A204.1 (cell line): Measurements from ENCODE around the gene ACOD1.

ENCODE experiments used
- FAIRE-seq: peaks from 2 replicates; lab custom pipeline; 2012; peaks lifted over from hg19 to GRCh38; lab: Jason Lieb, UNC

Gene ACOD1

DNA sequence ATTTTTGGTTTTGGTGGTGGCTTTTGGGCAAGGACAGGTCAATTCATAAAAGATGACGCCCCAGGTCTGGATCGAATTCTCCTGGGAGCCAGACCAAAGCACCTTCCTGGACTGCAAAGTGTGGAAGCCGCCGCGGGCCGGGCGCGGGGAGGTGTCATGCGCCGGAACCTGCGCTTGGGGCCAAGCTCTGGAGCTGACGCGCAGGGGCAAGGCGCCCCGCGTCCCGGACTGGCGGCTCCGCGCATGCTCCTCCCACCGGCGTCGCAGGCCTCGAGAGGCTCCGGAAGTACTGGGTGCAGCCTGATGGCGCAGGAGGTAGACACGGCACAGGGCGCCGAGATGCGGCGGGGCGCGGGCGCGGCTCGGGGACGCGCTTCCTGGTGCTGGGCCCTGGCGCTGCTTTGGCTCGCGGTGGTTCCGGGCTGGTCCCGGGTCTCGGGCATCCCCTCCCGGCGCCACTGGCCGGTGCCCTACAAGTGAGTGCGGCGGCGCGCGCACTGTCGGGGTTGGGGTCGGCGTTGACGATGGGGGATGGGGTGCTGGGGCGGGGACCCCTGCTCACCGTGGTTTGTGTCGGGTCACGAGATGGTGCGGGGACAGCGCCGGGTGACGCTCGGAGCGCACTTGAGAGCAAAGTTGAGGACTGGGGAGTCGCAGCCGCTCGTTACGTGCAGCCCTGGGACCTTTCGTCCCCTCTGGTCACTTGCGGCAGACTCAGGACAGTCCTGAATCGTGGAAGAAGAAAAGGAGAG is 43.7 kb downstream of the ACOD1 start, which contains the start of gene CLN5:
TSS of gene CLN5 (plus strand) at position 286 of the 752 bp plus-strand sequence. CDS start at position 304, 18 bp downstream.
- FAIRE-seq = no peak

- FAIRE-seq = no peak
These were observed 44.3 kb downstream of the ACOD1 start for GRCh38 chr13:76992548-76993001.

- no peak for FAIRE-seq
These were observed 44.7 kb downstream of the ACOD1 start for GRCh38 chr13:76993021-76993420.

DNA sequence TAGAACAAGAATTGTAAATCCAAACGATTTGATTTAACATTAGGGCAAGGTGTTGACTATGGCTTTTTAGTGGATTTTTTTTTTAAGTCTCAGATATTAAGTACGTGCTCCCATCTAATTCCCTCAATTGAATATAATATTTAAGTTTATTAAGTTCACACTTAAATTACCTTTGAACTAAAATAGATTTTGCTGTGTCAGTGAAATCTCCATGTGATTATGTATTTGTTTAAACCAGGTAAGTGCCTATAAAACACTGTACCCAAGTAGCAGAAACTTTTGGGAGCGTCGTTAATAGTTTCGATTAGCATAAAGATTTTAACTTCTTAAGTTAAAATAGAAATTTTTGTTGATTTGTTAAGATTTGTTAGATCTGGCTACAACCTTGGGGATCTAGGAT is 45.2 kb downstream of the ACOD1 start:
- FAIRE-seq = no peak

DNA sequence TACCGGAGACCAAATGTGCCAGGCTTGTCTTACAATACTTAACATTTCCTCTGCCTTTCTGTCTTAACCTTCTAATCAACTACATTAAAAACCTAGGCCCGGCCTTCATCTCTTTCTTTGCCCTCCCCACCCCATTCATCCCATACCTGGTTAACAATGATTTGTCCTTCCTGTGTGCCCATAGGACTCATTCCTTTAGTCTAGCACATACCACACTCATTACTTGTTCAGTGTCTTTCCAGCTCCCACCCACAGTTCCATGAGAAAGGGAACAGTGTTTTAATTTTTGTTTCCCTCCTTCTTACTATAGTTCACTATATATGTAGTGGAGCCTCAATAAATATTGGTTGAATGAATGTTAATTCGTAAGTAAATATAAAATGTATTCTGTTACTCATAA is 46.0 kb downstream of the ACOD1 start:
- no peak for FAIRE-seq

- FAIRE-seq = no peak
These were observed 52.2 kb downstream of the ACOD1 start for GRCh38 chr13:77000475-77000874.

DNA sequence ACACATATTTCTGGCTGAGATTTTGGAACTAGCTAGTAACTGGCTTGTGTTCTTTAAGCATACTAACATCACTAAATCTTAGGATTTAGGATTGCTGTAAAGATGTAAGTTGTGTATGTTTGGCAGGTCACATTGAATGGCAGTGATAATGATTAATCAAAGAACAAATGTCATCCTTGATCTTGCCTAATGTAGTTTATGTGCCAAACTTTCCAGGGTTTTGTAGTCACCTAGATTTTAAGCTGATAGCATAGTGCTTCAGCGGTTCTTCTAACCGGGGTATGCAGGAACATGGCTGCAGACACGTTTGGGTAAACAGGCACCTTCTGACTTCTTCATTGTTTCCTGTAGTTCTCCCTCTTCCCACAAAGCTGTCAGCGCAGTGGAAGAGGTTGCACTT is 53.2 kb downstream of the ACOD1 start:
- no peak for FAIRE-seq

DNA sequence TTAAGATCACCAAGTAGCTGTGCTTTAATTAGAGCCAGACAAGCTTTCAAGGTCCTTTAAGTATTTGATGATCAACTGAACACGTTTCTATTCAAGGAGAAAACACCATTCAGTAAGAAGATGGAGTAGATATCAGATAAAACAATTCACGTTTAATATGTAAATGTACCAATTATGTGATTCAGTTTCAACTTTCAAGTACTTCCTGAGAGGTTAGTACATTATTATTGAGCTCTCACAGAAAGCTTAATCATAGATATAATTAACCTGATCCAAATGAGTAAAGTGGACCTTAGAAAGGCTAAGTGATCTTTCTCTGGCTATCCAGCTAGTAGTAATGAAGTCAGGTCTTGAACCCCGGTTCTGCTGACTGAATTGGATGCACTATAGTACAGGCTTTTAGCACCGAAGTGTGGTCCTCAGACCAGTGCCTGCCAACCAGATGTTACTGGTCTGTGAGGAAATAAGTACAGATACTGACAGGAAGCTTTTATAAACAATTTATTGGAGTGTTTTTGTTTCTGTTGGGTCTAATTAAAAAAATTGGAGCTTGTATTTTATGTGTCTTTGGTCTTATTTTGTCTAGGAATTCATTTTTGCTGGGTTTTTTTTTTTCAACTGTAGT is 53.8 kb downstream of the ACOD1 start:
- FAIRE-seq = no peak

DNA sequence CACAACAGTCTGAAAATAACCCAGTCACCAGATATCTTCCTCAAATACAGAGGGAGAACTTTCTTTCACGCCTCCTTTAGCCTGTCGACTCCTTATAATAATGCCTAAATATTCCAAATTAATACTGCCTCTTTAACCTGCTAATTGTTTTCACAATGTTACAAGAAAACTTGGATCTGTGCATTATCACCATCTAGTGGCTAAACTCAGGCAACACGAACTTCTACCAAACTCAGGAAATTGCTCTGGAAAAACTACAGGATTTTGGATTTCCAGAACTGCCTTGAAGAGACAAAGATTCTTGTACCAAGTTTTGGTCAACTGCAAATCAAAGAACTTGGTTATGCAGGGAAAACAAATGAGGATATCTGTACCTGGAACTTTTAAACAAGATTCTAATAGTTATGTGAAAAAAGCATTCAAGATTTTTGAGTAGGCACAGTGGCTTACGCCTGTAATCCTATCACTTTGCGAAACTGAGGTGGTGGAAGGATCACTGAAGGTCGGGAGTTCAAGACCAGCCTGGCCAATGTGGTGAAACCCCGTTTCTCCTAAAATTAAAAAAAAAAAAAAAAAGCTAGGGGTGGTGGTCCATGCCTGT is 54.4 kb downstream of the ACOD1 start:
- peak; percentile 90 for FAIRE-seq
